ENCODE measurements around the gene COPE. TPM values are rescaled to one million over a fixed set of nuclear protein-coding genes. Genes with fewer than 3 reads are reported as not detected.
"Not testable (repeated sequence)": the region's sequence is repeated elsewhere in the genome, so short reads cannot be mapped to it uniquely, and the experiment has no call there.

COPE gene
- polyA plus RNA-seq, 3 donors, result 91.0 to 108 (median 106) TPM

DNA sequence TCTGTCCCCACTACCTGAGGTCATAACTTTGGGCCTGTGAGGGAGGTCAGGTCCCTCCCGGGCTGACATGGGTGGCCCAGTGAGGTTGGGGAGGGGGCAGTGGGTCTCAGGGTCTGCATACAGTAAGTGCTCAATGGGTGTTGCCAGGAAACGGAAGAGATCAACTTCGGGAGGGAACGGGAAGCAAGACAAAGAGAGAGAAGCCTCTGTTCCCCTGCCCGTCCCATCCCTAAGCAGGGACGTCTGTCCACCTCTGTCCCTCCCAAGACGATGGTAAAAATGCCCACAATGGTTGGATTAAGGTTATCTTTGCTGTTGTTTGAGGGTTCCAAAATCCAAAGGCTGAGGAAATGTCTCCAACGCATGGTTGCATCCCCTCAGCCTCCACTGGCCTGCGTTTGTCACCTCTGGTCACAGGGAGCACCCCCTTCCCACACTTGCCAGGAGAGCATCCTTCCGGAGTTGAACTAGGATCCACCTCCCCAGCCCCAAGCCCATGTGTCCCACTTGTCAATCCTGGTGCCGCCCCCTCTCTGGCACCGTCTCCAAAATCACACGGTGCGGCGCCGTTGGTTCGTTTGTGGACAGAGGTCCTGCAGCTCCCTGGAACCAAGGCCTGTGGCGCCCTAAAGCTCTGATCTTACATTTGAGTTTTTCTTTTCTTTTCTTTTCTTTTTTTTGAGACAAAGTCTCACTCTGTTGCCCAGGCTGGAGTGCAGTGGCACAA, 22.6 kb upstream of the COPE start:
- no peak for DNase-seq (ENCODE audit: low read depth in 3 of 3, low spot score in 2 of 3)

DNA sequence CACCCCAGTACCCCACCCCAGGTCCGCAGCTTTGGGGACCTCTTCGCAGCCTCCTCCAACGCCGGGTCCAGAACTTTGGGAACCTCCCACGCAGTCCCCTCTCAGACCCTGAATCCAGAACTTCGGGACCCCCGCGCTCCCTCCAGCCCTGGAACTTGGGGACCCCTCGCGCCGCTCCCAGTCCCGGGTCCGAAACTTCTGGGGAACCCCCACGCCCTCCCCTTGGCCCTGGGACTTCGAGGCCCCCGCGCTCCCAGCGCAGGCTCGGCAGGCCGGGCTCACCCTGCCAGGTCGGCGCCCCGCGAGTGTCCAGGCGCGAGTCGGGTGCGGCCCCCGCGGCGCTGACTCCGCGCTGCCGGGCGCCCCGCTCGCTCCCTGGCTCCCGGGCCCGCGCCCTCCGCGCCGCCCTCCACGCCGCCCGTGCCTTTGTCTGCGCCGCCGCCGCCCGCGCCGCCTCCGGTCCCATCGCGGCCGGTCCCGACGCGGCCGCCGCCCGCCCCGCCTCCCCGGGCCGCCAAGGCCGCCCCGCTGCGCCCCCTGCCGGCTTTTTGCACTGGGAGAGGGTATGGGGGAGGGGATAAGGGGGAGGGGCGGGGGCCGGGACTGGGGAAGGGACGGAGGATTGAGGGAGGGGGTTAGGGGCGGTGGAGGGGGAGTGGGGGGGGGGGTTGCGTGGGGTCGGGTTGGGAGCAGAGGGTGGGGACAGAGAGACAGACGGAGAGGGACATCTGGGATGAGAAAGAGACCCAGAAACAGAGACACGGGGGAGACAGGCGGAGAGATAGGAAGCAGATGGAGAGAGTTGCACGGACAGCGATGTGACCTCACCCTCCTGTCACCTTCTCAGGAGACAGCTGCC, 21.8 kb upstream of the COPE start, which contains the start of gene HOMER3:
HOMER3 (minus strand) TSS at position 449 of the 859 bp plus-strand sequence. CDS start 2,235 bp downstream, outside the sequence.
- no peak for DNase-seq (ENCODE audit: low read depth in 3 of 3, low spot score in 2 of 3)

DNA sequence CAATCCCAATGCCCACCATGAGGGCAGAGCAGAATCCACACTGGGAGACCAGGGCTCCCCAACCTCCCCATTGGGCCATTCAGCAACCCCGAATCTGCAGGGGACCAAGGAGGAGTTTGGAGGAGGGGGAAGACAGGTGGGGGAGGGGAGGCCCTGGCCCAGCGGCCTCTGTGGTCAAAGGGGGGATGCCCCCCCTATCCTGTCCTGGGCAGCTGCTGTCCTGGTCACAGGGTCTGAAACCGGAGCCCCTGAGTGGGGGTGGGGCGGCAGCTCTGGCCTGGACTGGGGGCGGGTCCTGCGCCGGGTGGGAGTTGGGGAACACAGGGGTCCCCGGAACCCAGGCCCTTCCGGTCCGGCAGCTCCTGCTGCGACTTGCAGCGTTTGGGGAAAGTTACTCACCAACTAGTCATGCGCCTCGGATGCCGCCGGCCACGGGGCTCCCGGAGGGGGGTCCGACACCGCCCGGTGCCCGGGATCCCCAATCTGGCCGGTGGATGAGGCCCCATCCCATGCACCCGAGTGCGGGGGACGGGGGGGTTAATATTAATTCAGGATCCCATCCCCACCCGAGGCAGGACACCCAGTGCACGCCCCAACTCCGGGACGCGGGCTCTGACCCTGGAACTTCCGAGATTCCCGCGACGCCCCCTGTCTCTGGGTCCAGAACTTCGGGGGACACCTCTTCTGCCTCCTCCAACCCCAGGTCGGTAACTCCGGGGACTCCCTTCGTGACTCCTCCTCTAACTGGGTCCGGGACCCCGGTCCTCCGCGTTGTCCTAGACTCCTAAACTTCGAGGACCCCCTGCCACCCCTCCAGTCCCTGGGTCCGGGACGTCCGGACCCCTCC, 21.0 kb upstream of the COPE start:
- DNase-seq (ENCODE audit: low read depth in 3 of 3, low spot score in 2 of 3), result peak in 1 of 3 donors; percentile 62

DNA sequence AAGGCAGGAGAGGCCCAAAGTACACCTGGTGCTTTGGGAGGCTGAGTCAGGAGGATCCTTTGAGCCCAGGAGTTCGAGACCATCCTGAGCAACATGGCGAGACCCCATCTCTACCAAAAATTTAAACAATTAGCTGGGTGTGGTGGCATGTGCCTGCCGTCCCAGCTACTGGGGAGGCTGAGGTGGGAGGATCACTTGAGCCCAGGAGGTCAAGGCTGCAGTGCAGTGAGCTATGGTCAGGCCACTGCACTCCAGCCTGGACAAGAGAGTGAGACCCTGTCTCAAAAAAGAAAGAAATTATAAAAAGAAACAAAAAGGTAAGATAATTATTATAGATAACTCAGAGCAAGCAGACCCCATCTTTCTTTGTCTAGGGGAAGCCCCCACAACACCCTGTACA, 20.0 kb upstream of the COPE start:
- DNase-seq (ENCODE audit: low read depth in 3 of 3, low spot score in 2 of 3), result no peak

DNA sequence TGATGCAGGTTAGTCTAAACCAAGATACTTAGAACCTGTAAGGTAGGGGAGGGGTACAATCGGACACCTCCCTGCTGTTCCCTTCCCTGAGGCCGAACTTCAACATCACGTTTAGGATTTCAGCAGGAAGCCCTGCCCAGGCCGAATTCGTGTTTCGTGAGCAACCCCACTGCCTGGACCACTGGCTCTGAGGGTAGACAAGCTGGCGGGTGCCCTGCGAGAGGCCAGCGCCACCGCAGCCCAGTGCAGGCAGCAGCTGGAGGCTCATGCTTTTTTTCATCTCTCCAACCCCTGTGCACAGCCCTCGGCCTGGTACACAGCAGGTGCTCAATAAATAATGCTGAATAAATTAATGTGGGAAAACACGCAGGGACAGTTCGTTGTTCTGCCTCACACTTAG, 14.1 kb upstream of the COPE start:
- DNase-seq (ENCODE audit: low read depth in 3 of 3, low spot score in 2 of 3), result no peak

DNA sequence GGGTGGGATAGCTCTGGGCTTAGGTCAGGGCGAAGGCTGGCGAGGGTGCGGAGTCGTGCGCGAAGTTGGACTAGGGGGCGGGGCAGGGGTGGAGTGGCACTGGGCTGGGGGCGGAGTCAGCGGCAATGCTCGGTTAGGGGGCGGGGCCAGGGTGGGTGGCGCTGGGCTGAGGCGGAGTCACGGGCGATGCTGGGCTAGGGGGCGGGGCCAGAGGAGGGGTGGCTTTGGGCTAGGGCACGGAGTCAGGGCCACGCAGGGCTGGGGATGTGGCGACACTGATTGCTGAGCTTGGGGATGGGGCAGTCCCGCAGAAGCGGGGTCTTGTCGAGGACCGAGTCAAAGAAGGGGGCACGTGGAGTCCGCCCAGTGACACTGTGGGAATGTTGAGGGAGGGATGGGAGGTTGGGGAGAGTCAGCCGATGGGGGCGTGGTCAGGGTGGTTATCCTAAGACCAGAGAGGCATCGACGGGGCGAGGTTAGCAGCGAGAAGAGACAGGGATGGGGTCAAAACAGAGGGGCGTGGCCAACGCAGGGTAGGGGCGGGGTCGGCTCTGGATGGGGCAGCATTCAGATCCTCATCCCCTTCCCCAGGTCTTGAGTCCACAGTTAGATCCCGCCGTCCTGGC, 13.1 kb upstream of the COPE start:
- no peak for DNase-seq (ENCODE audit: low read depth in 3 of 3, low spot score in 2 of 3)

DNA sequence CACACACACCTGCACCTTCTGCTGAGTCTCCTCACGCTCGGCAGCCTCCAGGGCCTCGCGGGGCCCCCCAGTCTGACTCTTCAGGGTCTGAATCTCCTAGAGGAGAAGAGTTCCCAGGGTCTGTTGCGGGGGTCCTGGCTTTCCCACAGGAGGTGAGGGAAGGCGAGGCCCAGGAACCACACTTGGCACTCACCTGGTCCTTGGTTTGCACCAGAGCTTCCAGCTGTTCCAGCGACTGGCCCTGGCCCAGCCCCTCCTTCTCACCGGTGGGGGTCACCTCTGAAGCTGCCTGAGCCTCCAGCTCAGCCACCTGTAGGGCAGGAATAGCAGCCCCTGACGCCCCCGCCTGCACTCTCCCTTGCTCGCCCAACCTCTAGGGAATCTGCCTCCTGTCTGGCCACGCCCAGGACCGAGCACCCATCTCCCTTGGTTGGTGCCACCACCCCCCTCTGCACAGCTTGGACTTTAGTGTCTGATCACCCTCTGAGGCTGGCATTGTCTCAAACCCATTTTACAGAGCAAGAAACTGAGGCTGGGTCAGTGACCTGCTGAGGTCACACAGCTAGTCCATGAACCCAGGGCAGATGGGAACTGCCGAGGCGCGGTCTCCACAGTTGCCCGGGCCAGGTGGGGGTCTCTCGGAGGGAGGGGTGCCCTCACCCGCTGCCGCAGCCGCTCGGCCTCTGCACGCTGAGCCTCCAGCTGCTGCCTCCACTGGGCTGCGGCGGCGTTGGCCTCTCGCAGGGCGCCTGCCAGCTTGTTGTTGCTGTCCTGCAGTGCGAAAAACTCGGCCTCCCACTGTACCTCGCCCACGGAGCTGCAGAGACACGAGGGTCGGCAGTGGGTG, 12.4 kb upstream of the COPE start:
- DNase-seq (ENCODE audit: low read depth in 3 of 3, low spot score in 2 of 3), result no peak

DNA sequence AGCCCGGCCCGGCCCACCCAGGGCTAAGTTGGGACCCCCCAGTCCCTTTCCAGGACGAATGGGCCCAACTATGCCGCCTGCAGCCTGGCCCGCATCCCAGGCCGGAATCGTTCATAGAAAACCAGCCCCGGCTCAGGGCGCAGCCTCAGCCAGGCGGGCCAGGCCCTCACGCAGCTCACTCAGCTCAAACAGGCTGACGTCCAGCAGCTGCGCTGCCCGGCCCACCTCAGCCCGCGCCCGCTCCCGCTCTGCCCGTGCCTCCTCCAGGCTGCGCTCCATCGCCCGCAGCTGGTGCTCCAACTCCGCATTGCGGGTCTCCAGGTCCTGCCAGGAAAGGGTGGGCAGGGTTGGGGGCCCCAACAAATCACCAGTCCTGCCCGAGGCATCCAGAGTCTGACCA, 10.1 kb upstream of the COPE start:
- no peak for DNase-seq (ENCODE audit: low read depth in 3 of 3, low spot score in 2 of 3)

DNA sequence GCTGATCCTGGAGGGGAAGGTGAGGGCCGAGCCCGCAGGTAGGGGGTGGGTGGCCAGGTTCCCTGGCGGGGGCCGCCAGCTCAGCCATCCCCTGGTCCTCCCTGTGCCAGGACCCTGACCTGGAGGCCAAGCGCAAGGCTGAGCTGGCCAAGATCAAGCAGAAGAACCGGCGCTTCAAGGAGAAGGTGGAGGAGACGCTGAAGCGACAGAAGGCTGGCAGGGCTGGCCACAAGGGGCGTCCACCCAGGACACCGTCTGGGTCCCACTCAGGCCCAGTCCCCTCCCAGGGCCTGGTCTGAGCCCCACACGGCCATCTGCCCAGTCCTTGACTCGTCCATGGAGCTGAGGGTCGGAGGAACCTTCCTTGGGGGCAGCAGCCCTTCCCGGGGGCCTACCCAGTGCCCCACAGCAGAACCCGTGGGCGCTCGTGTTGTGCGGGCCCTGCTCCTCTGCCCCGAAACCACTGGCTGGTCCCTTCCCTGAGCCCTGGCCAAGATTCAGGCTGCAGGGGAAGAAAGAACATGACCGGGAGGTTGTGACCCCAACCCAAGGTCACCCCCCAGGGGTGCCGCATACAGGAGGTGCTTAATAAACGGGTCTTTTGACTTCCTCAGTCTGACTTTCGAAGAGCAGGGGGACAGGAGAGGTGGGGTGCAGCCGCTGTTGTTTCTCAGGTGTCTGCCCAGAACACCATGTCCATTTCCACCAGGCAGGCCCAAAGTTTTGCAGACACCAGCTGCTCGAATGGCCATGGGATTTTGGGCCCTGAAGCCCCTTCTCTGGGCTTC, 9.0 kb upstream of the COPE start:
- no peak for DNase-seq (ENCODE audit: low read depth in 3 of 3, low spot score in 2 of 3)

DNA sequence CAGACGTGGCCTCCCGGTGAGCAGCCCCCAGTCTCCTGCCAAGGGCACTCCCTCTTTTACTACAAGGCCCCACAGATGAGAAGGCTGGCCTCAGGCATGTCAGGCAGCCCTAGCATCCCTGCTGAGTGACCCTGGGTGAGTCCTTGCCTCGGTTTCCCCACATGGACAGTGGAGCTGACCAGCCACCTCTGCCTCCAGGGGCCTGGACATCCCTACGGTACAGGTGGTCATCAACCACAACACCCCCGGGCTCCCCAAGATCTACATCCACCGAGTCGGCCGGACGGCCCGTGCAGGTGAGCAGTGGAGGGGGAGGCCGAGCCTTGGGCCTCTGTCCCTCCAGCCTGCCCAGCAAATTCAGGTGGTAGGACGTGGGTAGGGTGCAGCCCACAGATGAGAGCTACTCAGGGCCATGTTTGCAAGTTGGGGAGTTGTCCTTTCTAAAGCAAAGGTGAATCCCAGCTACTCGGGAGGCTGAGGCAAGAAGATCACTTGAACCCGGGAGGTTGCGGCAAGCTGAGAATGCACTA, 5.6 kb upstream of the COPE start:
- DNase-seq (ENCODE audit: low read depth in 3 of 3, low spot score in 2 of 3), result no peak

DNA sequence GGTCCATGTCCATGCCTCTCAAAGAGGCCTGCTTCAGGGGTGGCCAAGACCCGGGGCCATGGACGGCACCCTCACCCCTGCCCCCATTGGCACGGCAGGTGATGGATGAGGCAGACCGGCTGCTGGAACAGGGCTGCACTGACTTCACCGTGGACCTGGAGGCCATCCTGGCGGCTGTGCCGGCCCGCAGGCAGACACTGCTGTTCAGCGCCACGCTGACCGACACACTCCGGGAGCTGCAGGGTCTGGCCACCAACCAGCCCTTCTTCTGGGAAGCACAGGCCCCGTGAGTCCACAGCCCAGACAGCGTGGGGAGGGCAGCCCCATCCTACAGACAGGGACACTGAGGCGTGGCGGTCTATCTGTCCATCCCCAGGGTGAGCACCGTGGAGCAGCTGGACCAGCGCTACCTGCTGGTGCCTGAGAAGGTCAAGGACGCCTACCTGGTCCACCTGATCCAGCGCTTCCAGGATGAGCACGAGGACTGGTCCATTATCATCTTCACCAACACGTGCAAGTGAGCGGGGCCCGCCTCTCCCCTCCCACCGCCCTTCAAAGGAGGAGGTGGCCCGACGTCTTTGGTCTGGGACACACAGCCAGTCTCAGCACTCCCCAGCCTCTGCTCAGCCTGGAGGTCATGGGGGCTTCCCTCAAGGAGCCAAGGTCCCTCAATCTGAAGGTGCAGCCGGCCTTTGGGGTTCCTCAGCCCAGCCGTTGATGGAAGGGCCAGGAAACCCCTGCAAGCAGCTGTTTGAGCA, 3.2 kb upstream of the COPE start:
- DNase-seq (ENCODE audit: low read depth in 3 of 3, low spot score in 2 of 3), result no peak

DNA sequence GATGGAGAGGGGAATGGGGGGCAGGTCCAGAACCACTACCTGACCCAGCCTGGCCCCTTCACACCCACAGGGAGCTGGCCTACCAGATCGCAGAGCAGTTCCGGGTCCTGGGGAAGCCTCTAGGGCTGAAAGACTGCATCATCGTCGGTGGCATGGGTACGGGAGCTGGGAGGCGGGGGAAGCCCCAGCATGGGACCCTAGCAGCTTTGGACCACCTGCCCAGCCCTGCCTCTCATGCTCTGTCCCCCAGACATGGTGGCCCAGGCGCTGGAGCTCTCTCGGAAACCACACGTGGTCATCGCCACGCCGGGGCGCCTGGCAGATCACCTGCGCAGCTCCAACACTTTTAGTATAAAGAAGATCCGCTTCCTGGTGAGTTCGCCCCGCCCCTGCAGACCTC, 2.4 kb upstream of the COPE start:
- no peak for DNase-seq (ENCODE audit: low read depth in 3 of 3, low spot score in 2 of 3)

DNA sequence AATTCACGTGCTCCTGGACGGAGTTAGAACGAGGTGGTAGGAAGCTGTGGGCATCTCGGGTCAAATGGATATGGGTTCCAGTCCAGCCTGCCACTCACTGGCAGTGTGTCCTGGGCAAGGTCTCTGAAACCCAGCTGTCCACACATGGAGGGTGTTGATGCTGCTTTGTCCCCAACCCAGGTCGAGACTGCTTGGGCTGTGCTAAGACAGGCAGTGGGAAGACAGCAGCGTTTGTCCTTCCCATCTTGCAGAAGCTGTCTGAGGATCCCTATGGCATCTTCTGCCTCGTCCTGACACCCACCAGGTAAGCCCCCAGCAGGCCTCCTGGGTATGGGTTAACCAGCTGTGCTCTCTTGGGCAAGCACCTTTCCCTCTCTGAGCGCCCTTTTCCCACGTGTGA, 1.2 kb upstream of the COPE start:
- DNase-seq (ENCODE audit: low read depth in 3 of 3, low spot score in 2 of 3), result no peak

DNA sequence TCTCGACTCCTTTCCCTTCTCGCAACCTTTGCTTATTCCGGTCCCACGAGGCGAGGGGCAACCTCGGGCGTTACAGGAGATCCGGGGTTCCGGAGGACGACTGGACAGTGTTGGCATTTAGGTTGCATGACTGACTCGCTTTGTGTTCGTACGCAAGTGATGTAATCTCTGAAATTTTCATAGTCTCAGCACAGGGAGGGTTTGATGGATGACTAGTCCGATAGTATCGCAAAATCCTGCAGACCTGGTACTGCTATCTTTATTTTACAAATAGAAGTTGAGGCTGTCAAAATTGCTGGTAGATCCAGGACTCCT, 670 bp upstream of the COPE start:
- DNase-seq (ENCODE audit: low read depth in 3 of 3, low spot score in 2 of 3), result no peak

DNA sequence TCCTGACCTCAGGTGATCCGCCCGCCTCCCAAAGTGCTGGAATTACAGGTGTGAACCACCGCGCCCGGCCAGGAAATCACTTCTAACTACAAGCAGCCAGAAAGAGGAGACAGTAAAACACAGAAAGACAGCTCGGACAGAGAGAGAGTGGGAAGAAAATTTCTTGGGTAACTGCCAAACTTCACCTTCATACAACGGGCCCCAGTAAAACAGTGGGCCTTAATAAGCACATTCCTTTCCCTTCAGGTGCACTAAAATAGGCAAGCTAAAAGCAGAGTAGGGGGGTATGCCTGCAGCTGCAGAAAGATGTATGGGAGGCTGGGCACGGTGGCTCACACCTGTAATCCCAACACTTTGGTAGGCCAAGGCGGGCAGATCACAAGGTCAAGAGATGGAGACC, 1.6 kb downstream of the COPE start:
- DNase-seq (ENCODE audit: low read depth in 3 of 3, low spot score in 2 of 3), result not testable (repeated sequence)

DNA sequence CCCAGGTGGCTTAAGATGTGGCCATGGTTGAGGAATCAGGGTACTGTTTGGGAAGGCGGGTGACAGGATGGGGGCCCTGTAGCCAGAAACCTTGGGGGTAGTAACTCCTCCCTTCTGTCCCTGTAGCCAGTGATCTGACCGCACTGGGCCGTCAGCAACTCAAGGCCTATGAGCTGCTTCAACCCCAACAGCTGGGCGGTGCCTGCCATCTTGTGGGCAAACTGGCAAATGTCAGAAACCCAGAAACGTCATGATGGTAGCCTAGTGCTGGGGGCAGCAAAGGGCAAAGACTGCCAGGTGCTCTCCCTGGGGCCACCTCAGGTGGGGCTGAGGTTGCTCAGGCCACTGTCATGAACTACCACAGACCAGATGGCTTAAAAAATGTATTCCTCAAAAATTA, 3.5 kb downstream of the COPE start:
- no peak for DNase-seq (ENCODE audit: low read depth in 3 of 3, low spot score in 2 of 3)

DNA sequence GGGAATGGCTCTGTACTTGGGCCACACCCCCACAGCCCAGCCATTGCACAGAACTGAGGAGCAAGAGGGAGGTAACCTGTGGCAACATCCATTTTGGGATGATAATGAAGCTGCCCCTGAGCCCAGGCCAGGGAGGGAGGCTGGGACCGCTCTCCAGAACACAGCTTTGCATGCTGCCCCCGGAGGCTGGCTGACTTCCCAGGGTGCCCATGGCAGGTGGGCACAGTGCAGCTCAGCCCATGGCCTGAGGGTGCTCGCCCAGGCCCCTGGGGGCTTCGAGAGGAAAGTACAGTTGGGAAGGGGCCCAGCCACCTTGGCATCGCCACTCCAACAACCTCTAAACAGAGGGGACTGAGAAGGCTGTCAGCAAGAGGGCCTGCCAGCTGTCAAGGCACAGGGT, 5.7 kb downstream of the COPE start:
- DNase-seq (ENCODE audit: low read depth in 3 of 3, low spot score in 2 of 3), result no peak

DNA sequence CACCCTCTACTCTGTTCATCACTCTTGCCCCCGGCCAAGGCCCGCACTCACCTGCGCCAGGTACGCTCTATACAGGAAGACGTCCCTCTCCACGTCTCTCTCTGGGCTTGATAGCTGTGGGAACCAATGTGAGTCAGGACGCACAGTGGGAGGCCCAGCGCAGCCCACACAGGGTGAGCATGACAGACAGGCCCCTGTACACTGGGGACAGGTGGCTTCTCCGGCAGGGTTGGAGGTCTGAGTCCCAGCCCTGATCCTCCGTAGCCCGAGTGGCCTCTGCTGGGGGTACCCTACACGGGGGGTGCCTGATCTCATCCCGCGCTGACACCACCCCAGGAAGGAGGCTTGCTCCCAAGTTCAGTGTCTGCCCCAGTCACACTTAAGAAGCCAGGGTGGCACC, 6.3 kb downstream of the COPE start:
- DNase-seq (ENCODE audit: low read depth in 3 of 3, low spot score in 2 of 3), result no peak

Measured in right renal cortex interstitium (tissue), 3 donors.